Pulmonary artery endothelial cell (primary cell): ENCODE measurements around the gene FREM3. TPM values are rescaled to one million over a fixed set of nuclear protein-coding genes. Genes with fewer than 3 reads are reported as not detected.

Experiments used
- DNase-seq: peaks from one replicate; pipeline ENCODE4 v3.0.0-alpha.2; 2011; ENCODE audit warnings: low read depth, low spot score
- total RNA-seq: library from RNA; depleted of rRNA; stranded (reverse); fragments of >200 nt; gene quantifications from 2 replicates; pipeline ENCODE4 v1.2.3, GENCODE V29; 2014

Gene FREM3
- total RNA-seq, 1 donor from 2014 or later, result under 0.01 TPM

DNA sequence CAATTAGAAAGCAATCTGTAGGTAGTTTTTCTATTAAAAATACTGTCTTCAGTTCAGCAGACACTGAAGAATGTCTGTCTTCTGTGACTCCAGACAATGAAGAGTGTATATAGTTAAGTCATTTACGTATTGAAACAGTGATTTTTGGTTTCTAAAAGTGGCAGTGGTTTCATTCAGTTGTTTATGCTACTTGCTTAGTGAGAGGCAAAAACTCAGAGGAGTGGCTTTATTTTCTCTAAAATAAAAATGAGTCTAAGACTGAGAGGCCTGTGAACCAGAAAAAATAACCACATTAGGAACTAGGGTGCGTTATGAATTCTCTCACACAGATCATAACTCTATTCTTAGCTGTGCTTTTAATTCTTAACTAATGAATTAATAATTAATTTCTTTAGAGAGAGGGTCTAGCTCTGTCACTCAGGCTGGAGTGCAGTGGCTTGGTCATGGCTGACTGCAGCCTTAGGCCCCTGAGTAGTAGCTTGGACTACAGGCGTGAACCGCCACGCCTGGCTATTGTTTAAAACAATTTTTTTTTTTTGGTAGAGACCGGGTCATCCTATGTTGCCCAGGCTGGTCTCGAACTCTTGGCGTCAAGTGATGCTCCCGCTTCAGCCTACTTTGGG is 31.4 kb downstream of the FREM3 start:
- no peak for DNase-seq

DNA sequence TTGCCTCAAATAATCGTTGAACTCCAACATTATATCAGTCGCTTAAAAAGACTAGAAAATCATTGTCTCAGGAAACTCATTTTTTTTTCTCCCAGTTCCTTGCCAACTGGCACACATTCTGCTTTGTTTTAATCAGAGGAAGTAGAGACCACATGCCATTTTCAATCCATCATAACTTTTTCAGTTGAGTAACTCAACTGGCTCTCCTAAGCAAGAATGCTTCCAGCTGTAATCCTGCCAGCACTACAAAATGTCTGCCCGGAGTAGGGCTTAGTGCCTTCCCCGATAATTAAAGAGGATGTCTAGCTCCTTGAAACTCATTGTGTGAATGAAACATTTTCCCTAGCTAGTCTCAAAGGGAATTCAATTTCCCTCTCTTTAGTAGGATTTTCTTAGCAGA is 33.0 kb downstream of the FREM3 start:
- DNase-seq, result peak; percentile 89

DNA sequence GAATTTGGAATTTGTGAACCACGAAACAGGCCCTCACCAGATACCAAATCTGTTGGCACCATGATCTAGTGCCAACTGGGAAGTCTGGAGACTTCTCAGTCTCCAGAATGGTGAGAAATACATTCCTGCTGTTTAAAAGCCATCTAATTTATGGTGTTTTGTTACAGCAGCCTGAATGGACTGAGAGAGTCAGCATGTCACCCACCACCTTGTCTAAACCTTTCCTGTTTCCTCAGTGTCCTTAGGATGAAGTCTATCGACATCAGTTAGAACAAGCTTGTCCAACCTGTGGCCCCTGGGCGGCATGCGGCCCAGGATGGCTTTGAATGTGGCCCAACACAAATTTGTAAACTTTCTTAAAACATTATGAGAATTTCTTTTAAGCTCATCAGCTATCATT is 42.1 kb downstream of the FREM3 start:
- DNase-seq, result no peak

DNA sequence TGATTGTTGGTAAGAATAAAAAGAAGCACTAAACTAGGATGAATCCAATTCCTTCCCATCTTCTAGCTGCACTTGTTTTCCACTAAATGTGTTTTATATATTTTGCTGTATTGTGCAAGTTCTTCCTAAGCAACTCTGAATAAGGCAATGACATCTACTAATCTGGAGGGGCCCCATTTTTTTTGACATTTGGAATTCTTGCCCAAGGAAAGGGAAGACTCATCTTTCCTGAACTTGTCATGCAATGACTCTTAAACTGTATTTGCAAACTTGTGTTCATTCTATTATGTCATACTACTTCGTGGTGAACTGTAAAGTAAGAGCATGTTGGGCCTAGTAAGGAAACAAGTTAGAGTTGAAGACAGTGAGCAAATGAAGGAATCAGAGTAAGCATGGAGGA is 45.9 kb downstream of the FREM3 start:
- no peak for DNase-seq

DNA sequence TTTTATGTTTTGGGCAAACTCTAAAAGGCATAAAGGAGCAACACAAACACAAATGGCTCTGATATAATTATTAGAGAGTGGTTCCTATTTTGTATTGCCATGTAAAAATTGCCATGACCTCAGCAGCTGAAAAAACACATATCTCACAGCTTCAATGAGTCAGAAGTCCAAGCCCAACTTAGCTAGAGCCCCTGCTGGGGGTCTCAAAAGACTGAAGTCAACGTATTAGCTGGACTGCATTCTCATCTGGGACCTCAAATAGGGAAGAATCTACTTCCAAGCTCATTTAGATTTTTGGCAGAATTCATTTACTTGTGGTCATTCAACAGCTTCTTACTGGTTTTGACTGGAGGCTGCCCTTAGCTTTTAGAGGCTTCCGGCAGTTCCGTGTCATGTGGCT is 47.4 kb downstream of the FREM3 start:
- no peak for DNase-seq

DNA sequence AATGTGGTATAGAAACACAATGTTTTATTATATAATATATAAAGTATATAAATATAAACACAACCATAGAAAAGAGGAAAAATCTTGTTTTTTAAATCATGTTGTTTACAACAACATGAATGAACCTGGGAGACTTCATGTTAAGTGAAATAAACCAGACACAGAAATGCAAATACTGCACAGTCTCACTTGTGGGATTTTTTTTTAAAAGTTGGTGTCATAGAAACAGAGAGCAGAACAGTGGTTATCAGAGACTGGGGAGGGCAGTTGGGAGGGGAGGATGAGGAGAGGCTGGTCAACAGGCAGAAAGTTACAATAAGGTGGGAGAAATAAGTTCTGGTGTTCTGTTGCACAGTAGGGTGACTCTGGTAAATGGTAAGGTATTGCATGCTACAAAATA is 57.1 kb downstream of the FREM3 start:
- DNase-seq, result no peak

DNA sequence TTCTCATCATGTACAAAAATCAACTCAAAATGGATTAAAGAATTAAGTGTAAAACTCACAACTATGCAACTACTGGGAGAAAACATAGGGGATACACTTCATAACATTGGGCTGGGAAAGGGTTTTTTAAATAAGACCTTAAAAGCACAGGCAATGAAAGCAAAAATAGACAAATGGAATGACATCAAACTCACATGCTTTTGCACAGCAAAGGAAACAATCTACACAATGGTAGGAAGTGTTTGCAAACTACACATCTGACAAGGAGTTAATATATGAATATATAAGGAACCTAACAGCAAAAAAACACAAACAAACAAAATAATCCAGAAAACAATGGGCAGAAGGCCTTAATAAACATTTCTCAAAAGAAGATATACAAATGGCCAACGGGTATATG is 57.9 kb downstream of the FREM3 start:
- no peak for DNase-seq

DNA sequence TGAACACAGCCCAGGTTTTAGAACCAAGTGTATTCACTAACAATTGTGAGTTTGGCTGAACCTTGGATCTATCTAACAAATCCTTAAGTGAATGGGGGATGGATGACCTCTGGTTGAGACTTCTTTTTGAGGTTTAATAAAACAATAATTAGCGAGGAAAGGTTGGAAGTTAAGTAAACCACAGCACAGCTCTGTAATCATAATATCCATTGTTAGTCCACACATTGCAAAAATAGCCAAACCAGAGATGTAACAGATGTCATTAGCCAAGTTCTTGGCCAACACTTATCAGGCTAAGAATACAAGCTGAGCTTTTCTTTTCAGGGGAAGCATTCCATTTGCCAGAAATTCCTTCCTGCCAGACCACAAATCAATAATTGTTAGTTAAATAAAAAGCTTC is 59.1 kb downstream of the FREM3 start:
- DNase-seq, result no peak

DNA sequence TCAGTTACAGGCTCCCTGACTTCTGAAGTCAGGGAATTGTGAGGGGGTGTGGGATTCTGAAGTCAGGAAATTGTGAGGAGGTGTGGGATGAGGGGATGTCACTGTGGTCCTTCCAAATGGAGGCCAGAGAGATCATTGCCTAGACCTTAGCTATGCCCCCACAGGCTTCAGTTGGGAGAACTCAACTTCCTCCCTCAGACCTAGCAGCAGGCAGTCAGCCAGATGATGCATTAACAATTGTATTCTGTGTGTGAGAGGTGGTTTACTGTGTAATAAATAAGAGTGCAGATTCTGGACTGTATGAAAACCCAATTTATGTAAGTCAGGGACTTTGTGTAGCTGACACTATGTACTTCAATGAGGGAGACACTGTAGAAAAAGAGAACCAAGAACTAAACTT is 65.7 kb downstream of the FREM3 start:
- DNase-seq, result no peak

DNA sequence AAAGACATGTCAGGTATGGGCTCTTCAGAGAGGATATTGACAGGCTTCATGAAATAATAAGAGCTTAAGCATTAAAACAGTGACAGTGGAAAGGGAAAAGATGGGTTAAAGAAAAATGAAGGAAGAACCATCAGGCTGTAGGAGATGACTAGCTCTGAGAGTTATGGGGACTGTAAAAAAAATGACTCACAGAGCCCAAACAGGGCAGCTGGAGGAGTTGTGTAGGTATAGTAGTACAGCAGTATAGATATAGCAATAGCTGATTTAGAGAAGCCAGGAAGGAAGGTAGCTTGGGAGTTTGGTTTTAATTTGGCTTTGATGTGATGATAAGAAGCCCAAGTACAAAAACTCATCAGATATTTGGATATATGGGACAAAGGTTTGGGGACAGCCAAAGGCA is 66.6 kb downstream of the FREM3 start:
- DNase-seq, result no peak

DNA sequence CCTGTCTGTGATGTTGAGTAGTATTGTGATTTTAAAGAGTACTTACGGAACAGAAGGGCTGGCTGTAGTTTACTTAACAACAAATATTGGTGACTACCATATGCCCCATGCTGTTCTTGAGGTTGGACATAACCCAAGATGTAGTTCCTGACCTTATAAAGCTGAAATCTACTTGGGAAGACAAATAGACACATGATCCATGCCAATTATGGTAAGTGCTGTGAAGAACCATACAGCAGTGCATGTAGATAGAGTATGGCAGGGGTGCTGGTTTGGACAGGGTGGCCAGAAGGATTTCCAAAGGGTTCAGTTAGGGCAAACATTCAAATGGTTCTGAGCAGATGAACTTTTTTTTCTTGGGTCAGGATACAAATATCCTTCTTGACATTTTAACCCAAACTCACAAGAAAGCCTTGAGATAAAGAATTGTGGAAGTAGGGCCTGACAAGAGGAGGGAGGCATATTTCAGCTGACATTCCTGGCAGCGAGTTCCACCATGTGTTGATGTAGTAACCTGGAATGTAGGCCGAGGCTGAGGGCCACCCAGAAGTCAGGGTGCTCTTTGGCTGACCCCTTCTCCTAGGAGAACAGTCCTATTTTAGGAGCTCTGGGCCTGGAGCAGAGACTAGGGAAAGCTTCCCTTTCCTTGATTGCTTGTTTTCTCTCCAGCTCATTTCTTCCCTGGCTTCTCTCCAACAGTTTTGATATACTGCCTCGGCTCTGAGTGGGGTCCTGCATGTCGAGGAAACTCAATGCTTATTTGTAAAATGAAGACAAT is 74.2 kb downstream of the FREM3 start:
- no peak for DNase-seq

DNA sequence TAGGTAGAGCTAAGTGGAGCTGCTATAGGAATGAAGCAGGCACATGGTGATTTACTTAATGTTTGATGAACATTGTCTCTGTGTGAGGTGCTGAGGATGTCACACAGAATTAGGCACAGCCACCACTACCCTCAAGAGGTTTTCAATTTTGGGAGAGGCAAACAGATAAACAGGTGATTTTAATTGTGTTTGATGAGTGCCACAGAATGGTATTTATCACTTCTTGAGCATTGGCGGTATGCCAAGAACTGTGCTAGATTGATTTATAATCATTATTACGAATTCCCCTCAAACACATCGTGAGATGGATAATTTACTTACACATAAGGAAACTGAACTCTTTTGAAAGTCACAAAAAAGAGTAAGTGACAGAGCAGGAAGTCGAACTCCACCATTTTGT is 74.8 kb downstream of the FREM3 start:
- DNase-seq, result no peak

DNA sequence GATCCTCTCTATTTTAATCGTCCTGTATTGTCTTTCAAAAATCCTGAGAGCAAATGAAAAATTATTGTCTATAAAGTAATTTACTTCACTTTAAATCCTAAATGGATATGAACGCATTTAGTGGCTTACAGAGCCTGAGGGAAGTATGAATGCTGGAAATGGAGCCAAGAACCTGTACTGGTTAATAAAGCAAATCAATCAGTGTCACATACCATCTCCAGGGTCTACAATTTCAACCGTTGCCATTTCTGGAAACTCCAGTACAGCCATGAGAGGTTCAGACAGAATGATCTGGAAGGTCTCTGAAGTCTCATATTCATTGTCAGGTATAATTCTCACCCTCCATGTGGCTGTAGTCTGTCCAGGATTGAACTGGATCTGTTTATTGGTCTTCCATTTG is 76.6 kb downstream of the FREM3 start:
- DNase-seq, result no peak

DNA sequence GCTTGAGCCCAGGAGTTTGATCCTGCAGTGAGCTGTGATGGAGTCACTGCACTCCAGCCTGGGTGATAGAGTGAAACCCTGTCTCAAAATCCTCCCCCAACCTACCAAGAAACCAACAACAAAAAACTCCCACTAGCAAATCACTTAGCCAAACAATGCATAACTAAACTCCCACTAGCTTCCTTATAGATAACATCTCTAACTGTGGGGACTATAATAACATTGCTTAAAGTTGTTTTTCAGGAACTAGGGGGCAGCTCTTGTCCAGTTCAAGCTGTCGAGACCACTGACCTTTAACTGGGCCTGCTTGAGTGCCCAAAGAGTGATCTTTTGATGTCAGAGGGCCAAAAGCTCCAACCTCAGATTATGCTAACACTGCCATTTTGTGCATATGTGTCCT is 81.7 kb downstream of the FREM3 start:
- no peak for DNase-seq

DNA sequence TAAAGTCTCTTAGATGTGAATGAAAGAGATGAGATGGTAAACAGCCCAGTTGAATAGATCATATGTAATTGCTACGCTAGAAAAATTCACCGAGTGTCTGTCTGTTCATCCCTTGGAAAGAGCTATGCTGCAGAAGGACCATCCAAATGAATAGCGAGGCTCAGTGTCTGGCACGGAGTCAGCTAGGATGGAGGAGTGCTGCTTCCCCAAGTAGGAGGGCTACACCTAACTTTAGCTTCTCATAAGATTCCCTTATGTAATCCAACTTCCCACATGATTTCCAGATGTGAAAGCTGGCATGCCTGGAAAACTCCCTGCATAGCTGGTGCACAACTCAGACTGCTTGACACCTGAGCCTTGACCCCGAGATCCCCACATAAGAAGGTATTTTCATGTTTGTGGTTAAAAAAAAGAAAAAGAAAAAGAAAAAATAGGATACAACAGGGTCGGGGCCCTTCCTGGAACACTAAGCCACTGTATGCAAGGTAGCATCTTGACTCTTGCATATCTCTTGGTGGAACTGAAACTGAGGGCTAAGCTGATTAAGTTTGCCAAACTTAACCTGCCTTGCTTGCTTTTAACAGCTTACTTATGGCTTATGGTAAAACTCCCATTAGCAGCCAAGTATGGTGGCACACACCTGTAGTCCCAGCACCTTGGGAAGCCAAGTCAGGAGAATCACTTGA is 82.3 kb downstream of the FREM3 start:
- DNase-seq, result no peak

DNA sequence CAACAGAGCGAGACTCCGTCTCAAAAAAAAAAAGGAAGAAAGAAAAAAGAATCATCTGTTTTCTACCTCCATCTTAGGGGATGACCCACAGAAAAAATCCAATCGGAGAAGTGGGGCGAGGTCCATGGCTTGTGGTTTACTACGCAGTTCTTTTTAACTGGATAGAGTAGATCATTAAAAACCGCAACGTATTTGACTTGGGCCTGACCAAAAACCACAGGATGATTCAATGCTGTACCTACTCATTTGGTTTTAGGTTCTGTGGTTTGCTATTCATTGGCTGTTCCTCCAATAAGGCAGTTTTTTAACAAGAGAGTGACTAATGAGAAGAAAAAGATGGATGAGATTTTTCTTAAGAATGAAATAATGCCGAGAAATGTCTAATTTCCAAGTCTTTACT is 83.7 kb downstream of the FREM3 start:
- DNase-seq, result no peak

DNA sequence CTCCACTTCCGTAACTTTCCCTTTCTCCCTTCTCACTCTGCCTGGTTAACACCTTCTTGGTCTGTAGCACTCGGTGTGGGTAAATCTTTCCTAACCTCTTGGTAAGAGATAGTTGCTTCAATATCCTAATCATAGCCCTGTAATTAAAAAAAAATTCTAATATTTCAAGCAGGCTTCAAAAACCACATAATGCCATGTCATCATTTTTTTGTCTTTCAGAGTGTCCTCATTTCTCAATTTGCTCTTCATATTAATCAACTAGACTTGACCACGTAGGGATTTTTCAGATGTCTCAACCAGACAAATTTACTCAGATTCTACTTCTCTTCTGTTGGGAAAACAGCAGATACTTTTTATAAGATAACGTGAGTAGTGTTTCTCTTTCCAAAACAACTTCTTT is 91.0 kb downstream of the FREM3 start:
- DNase-seq, result no peak

DNA sequence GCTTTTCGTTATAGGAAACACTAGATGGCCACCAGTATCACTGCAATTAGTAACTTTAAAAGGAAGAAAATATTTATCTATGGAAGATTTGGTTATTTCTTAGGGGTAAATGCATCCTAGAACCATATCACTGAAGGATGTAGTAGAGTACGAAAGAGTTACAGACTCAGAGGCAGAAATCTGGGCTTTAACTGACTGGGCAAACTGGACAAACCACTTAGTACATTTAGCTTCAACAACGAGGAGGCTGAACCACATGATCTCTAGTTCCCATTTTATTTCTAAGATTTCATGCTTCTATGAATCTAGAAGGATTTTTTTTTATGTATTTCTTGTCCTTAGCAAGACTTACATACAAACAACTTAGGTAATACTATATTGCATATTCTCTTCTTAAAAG is 94.0 kb downstream of the FREM3 start:
- no peak for DNase-seq

DNA sequence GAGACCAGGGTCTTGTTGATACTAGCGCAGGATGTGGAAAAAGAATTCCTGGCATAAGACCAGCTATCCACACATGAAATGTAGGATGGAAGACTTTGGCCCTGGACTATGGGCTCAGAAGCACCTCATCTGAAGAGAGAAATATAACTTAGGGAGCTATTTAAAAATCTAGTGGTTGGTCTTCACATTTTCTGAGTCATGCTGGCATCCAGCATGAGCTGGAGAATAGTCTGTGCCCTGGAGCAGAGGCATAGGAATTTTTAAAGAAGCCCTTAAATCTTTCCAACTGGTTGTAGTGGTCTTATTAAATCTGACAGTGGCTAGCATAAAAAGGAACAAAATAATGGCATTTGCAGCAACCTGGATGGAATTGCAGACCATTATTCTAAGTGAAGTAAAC is 100.6 kb downstream of the FREM3 start:
- DNase-seq, result no peak

DNA sequence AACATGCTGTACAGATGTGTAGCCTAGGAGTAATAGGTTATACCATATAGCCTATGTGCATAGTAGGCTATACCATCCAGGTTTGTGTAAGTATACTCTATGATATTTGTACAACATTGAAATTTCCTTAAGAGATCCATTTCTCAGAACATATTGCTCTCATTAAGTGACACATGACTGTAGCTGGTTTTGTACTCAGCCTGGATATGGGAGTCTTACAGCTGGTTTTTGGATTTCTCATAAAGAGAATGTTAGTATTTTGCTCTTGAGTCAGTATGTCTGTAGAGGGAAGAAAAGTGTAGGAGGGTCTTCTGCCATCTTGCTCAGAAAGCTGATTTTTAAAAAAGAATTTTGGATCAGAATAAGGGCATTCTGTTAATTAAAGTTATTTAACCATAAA is 101.7 kb downstream of the FREM3 start:
- no peak for DNase-seq

DNA sequence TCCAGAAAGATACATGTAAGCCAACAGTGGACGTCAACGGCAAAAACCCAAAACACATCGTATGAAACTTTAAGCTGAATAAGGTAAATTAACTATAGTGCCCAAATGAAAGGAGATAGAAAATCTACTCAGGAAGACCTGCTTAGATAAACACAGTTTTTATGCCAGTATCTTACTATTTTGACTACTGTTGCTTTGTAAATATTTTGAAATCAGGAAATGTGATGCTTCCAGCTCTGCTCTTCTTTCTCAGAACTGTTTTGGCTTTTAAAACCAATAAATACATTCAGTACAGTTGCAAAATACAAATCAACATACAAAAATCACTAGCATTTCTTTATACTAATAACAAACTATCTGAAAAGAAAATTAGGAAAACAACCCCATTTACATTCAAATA is 103.2 kb downstream of the FREM3 start:
- no peak for DNase-seq

DNA sequence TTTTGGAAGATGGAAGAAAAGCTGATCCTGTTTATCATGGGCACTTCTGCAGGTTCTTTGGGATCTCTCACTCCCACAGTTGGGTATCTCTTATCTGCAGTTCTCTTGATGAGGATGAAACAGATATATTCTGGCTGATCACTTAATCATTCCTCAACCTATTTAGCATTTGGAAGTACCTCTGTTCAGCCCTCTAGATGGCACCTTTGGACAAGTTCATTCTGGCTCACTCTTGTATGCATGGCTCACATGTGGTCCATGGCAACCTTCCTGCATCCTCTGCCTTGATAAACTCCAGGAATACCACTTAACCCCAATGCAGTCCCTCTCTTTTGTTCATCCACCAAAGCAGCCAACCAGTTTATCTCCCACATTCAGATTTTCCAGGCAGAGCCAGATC is 112.8 kb downstream of the FREM3 start:
- peak; percentile 24 for DNase-seq

DNA sequence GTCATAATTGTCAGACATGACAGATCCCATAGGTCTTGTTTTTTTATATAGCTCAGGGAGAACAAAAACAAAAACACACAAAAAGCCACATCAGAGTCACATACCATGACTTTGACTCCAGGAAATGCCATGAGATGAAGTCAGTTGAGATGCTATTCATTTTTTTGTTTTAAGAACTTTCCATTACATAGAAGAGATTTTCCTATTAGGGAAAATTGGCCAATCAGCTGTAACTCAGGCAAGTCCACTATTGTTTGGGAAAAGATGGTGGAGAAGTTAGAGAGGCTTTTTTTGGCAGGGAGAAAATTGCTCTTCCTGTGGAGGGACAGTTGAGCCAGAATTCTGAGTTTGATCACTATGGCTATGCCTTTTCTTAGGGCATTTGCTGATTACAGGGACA is 114.4 kb downstream of the FREM3 start:
- peak; percentile 80 for DNase-seq
